PC-3 (cell line): ENCODE measurements around the gene PDZD2. TPM values are rescaled to one million over a fixed set of nuclear protein-coding genes. Genes with fewer than 3 reads are reported as not detected.
A peak's percentile ranks its signal among the peaks of the same experiment; 100 is the strongest.

Experiments used
- ATAC-seq: fragments of 200-7000 bp; cut with Tn5 transposase; 2 replicates; pipeline ENCODE4 v1.9.1; 2020; ENCODE audit warnings: mild to moderate bottlenecking, moderate library complexity
- BruUV-seq: library from RNA; stranded (reverse); fragments of 400-500 nt; replicated peaks from 2 replicates; lab custom pipeline; 2021; lab: Mats Ljungman, UMichigan
- CTCF ChIA-PET: fragments of 300-600 bp; sonication (Branson Sonifier 250); formaldehyde crosslinking; loops from one replicate; lab custom pipeline; 2022; ENCODE audit warnings: antibody characterized with exemption; lab: Charles Lee
- POLR2A ChIA-PET: fragments of 300-600 bp; sonication (Branson Sonifier 250); formaldehyde crosslinking; loops from one replicate; lab custom pipeline; 2022; ENCODE audit warnings: antibody characterized with exemption; ENCODE audit not compliant: unreplicated experiment; lab: Charles Lee
- DNase-seq: peaks from one replicate; pipeline ENCODE4 v3.0.0-alpha.2; 2015
- H2AFZ ChIP-seq: fragments of 300-600 bp; sonication (generic); 2 replicates; pipeline ENCODE4 v1.6.0; 2016; ENCODE audit warnings: antibody characterized with exemption, low read length
- H3F3A ChIP-seq: fragments of 300-600 bp; sonication (generic); one replicate; pipeline ENCODE4 v1.6.0; 2017; ENCODE audit warnings: antibody characterized with exemption, low read length, control low read depth, mild to moderate bottlenecking; ENCODE audit not compliant: unreplicated experiment
- H3K27ac ChIP-seq: fragments of 300-600 bp; sonication (generic); 2 replicates; pipeline ENCODE4 v1.5.1; 2016; ENCODE audit warnings: mild to moderate bottlenecking, low read length
- H3K27me3 ChIP-seq: fragments of 300-600 bp; sonication (generic); 2 replicates; pipeline ENCODE4 v1.6.1; 2016; ENCODE audit warnings: low read length, mixed read lengths
- H3K36me3 ChIP-seq: fragments of 300-600 bp; sonication (generic); 2 replicates; pipeline ENCODE4 v1.6.1; 2016; ENCODE audit warnings: low read depth, mixed run types, low read length, mixed read lengths
- H3K4me1 ChIP-seq: fragments of 300-600 bp; sonication (generic); 2 replicates; pipeline ENCODE4 v1.5.1; 2016; ENCODE audit warnings: low read length; ENCODE audit not compliant: insufficient read depth
- H3K4me2 ChIP-seq: fragments of 300-600 bp; sonication (generic); 2 replicates; pipeline ENCODE4 v1.6.0; 2016; ENCODE audit warnings: low read length
- H3K4me3 ChIP-seq: fragments of 300-600 bp; sonication (generic); 2 replicates; pipeline ENCODE4 v1.5.1; 2016; ENCODE audit warnings: mild to moderate bottlenecking, low read length, mixed read lengths
- H3K79me2 ChIP-seq: fragments of 300-600 bp; sonication (generic); 2 replicates; pipeline ENCODE4 v1.6.1; 2017; ENCODE audit warnings: low read length, mixed read lengths
- H3K9ac ChIP-seq: fragments of 300-600 bp; sonication (generic); 2 replicates; pipeline ENCODE4 v1.6.0; 2016; ENCODE audit warnings: mild to moderate bottlenecking, low read length
- H3K9me2 ChIP-seq: fragments of 300-600 bp; sonication (generic); replicated peaks from 2 replicates; pipeline ENCODE4 v1.6.1; 2016; ENCODE audit warnings: mixed run types, low read length, mixed read lengths
- H3K9me3 ChIP-seq: fragments of 300-600 bp; sonication (generic); 2 replicates; pipeline ENCODE4 v1.6.1; 2016; ENCODE audit warnings: low read length, mixed read lengths
- H4K20me1 ChIP-seq: fragments of 300-600 bp; sonication (generic); 2 replicates; pipeline ENCODE4 v1.6.1; 2016; ENCODE audit warnings: low read length, mixed read lengths
- EZH2 ChIP-seq: fragments of 300-600 bp; sonication (generic); IDR thresholded peaks from one replicate; pipeline ENCODE4 v1.6.1; 2017; ENCODE audit warnings: antibody characterized with exemption, mild to moderate bottlenecking, low read length; ENCODE audit not compliant: unreplicated experiment
- EZH2phosphoT487 ChIP-seq: fragments of 300-600 bp; sonication (generic); IDR thresholded peaks from 2 replicates; pipeline ENCODE4 v1.6.1; 2018; ENCODE audit warnings: mild to moderate bottlenecking, antibody characterized with exemption, low read length, borderline replicate concordance
- intact Hi-C: fragments of 100-400 bp; cut with micrococcal nuclease; formaldehyde crosslinking; loops from 2 replicates; pipeline ENCODE4 v1.9.0; 2023
- total RNA-seq: library from RNA; depleted of rRNA; stranded (reverse); fragments of >200 nt; gene quantifications from 2 replicates; pipeline ENCODE4 v1.2.3, GENCODE V29; 2014
- TF ChIP-seq, protein P1 (sequence below): fragments of 300-600 bp; sonication (generic); conservative IDR thresholded peaks from 2 replicates; pipeline ENCODE4 v1.5.1; 2017; ENCODE audit warnings: antibody characterized with exemption, low read depth, mild to moderate bottlenecking, low read length

The PDZD2 gene
- total RNA-seq, 1 experiment from 2014 or later, result 2.0 TPM

DNA sequence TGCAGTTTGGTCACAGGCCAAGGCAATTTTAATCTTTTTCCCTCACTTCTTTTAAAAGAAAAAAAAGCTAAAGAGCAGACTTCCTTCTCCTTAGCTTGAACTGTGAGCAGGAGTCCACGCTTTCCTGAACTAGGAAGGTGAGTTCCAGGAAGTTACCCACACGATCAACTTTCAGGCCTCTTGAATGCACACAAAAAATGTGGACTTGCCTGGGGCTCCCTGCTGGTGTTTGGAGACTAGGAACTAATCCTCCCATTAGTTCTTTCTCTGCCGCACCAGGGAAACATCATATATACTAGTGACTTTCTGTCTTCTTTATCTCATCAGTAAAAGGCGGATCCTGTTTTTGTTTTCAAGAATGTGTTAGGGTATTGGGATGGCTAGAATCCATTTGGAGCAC lies 295.2 kb downstream of the PDZD2 start:
- Histone ChIP-seq H4K20me1 (no peaks in the 10 kb centered on the region), H3K4me2 (no peak overlapping the region), H2AFZ (no peak overlapping the region), H3K4me1 (no peaks in the 10 kb centered on the region), H3K4me3 (no peak overlapping the region), H3K79me2 (no peaks in the 10 kb centered on the region), H3F3A (no peaks in the 10 kb centered on the region), H3K36me3 (no peaks in the 10 kb centered on the region), H3K9me2 (no peaks in the 10 kb centered on the region), H3K9ac (no peak overlapping the region), H3K27me3 (no peaks in the 10 kb centered on the region), H3K9me3 (no peaks in the 10 kb centered on the region), H3K27ac (no peak overlapping the region)
- intact Hi-C loops, result no loop called here
- TF ChIP-seq, protein P1, sequence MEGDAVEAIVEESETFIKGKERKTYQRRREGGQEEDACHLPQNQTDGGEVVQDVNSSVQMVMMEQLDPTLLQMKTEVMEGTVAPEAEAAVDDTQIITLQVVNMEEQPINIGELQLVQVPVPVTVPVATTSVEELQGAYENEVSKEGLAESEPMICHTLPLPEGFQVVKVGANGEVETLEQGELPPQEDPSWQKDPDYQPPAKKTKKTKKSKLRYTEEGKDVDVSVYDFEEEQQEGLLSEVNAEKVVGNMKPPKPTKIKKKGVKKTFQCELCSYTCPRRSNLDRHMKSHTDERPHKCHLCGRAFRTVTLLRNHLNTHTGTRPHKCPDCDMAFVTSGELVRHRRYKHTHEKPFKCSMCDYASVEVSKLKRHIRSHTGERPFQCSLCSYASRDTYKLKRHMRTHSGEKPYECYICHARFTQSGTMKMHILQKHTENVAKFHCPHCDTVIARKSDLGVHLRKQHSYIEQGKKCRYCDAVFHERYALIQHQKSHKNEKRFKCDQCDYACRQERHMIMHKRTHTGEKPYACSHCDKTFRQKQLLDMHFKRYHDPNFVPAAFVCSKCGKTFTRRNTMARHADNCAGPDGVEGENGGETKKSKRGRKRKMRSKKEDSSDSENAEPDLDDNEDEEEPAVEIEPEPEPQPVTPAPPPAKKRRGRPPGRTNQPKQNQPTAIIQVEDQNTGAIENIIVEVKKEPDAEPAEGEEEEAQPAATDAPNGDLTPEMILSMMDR, result no peak
- TF ChIP-seq EZH2phosphoT487 (no peak), EZH2 (no peak)
- ATAC-seq (no peak), DNase-seq (peak; percentile 6)
- no TSS peak for BruUV-seq
- ChIA-PET CTCF (no interaction called here), POLR2A (interaction anchor here (0.6 kb wide), 1 partner anchor 137 kb away, joined by 3 read pairs; no protein-coding TSS in a partner anchor)

- Histone ChIP-seq H3K9ac (no peak overlapping the region), H4K20me1 (no peaks in the 10 kb centered on the region), H3K4me2 (no peak overlapping the region), H3K9me2 (no peaks in the 10 kb centered on the region), H2AFZ (no peak overlapping the region), H3K79me2 (no peaks in the 10 kb centered on the region), H3K27me3 (no peaks in the 10 kb centered on the region), H3K36me3 (no peaks in the 10 kb centered on the region), H3F3A (no peaks in the 10 kb centered on the region), H3K4me1 (no peaks in the 10 kb centered on the region), H3K27ac (no peak overlapping the region), H3K4me3 (no peak overlapping the region), H3K9me3 (no peaks in the 10 kb centered on the region)
- DNase-seq (no peak), ATAC-seq (no peak)
- intact Hi-C loops, result no loop called here
- ChIA-PET POLR2A (no interaction called here), CTCF (interaction anchor here (0.7 kb wide), 1 partner anchor 16 kb away, joined by 3 read pairs; no protein-coding TSS in a partner anchor)
- no TSS peak for BruUV-seq
- TF ChIP-seq EZH2phosphoT487, result no peak
- TF ChIP-seq, protein P1, result no peak
- TF ChIP-seq EZH2, result no peak
Measured at GRCh38 chr5:31935496-31936369, 296.8 kb downstream of the PDZD2 start.

DNA sequence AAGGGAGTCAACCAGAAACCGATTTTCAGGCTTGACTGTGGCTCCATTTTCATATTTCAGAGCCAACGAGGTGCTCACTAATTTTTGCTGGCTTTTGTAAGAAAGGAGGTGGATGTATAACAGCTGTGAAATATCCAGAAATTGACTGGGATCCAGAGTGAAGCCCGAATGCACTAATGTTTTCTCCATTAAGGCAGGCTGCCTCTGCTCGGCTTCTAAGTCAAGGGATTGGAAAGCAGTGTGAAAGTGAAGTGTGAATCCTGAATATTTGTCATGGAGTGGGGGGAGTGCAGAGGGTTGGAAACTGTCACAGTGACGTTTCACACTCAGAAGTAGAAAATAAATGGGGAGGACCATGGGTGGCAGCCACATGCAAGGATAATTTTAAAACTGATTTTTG lies 297.8 kb downstream of the PDZD2 start:
- Histone ChIP-seq H3K4me3 (no peak overlapping the region), H3K4me1 (no peaks in the 10 kb centered on the region), H3K27ac (no peak overlapping the region)

More for the DNA sequence above, 297.8 kb downstream of the PDZD2 start:
- no peak overlapping the region for H2AFZ ChIP-seq
- no peaks in the 10 kb centered on the region for H3F3A ChIP-seq
- ChIA-PET CTCF (interaction anchor here (0.7 kb wide), 1 partner anchor 17 kb away, joined by 3 read pairs; no protein-coding TSS in a partner anchor), POLR2A (no interaction called here)
- no peak overlapping the region for H3K9ac ChIP-seq
- no peaks in the 10 kb centered on the region for H3K9me2 ChIP-seq
- H3K27me3 ChIP-seq, result no peaks in the 10 kb centered on the region
- no TSS peak for BruUV-seq
- H3K4me2 ChIP-seq, result no peak overlapping the region
- H3K9me3 ChIP-seq, result no peaks in the 10 kb centered on the region
- H3K36me3 ChIP-seq, result no peaks in the 10 kb centered on the region
- DNase-seq (no peak), ATAC-seq (no peak)
- H3K79me2 ChIP-seq, result no peaks in the 10 kb centered on the region
- intact Hi-C loops, result no loop called here
- no peak for TF ChIP-seq EZH2
- TF ChIP-seq EZH2phosphoT487, result no peak
- TF ChIP-seq, protein P1, result no peak
- H4K20me1 ChIP-seq, result no peaks in the 10 kb centered on the region
